HG03045 (cell line): Measurements from ENCODE around the gene TNS4.

Experiments
- ATAC-seq: cut with Tn5 transposase; IDR thresholded peaks from one replicate; pipeline ENCODE4 v1.9.1; 2021; ENCODE audit warnings: mild to moderate bottlenecking, moderate library complexity; ENCODE audit not compliant: unreplicated experiment

The TNS4 gene

GRCh38 chr17:40442392-40443195, 58.8 kb downstream of the TNS4 start:
- no peak for ATAC-seq

DNA sequence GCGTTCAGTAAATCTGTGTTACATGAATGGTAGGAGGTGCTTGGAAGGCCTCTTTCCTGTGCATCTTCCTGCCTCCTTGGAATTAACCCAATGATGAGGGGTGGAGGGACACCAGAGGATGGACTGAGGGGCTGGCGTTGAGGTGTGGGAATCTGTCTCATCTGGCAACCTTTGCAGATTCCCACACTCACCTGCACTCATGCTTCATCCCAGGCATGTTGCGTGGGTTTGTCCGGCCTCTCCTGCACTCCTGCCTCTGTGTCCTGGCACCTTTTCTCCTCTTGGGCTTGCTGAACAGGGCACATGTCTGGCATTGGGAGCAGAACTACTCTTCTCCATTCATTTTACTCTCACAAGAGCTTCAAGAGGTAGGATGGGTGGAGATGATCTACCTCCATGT, 61.3 kb downstream of the TNS4 start:
- ATAC-seq = no peak

GRCh38 chr17:40437095-40437732, 64.2 kb downstream of the TNS4 start:
- no peak for ATAC-seq

DNA sequence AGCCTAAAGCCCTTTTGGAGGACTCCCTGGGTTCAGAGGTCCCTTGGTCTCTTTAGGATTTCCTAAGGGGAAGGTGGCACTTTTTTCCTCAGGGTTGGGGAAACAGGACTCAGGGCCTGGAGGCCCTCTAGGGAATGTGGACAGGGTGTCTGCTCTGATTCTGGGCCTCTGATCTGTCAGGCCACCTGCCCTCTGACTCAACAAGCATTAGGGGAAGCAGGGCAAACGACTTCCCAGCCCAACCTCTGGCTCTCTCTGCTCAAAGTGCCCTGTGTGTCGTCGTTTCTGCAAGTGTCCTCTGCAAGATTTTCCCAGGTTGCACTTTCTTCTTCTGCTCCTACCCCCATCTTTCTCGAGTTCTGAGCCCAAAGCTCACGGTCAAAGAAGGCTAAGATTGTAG, 64.8 kb downstream of the TNS4 start:
- ATAC-seq = no peak

DNA sequence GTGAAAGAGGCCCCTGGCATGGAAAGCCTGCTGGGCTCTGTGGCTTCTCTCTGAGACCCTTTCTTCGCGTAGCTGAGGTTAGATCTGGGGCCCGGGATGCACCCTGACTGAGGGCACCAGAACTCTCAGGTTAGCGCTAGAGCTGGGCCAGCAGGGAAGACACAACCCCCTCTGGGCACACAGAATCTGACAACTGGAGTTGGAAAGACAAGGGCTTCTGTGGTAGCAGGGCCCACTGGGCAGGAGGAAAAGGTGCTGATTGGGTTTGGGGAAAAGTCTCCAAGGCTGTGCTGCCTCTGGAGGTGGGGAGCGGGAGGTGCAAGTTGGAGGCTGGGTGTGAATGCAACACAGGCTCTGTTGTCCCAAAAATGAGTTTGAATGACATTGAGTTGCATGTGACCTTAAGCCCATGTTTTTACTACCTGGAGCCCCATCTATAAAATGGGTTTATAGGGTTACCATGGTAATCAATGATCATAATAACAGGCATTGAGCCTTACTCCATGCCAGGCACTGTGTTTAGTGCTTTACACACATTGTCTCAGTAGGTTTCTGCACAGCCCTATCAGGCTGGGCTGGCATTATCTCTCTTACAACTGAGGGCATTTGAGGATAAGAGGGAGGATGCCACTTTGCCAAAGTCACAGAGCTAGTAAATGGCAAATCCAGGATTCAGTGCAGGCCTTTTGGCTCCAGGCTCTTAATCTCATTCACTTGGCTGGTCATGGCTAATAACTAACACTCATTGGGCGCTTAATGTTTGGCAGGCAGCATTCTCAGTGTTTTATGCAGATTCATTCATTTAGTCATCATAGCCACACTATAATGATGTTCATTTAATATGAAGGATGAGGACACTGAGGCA, 67.6 kb downstream of the TNS4 start:
- ATAC-seq = no peak

GRCh38 chr17:40432864-40433528, 68.4 kb downstream of the TNS4 start:
- ATAC-seq = no peak

DNA sequence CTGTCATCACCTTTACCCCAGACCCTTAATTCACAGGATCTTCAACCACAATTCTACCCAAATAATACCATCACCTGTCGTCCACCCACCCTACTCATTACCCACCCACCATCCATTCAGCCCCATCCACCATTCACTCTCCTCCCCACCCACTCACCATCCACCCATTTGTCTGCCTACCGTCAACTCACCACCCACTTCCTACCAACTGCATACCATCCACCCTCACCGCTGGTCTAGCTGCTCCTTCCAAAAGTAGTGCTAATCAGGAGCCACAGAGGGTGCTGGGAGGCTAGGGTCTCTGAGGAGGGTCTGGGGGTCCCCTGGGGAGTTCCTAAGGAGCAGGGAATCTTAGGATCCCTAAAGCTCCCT, 70.2 kb downstream of the TNS4 start:
- ATAC-seq = no peak

DNA sequence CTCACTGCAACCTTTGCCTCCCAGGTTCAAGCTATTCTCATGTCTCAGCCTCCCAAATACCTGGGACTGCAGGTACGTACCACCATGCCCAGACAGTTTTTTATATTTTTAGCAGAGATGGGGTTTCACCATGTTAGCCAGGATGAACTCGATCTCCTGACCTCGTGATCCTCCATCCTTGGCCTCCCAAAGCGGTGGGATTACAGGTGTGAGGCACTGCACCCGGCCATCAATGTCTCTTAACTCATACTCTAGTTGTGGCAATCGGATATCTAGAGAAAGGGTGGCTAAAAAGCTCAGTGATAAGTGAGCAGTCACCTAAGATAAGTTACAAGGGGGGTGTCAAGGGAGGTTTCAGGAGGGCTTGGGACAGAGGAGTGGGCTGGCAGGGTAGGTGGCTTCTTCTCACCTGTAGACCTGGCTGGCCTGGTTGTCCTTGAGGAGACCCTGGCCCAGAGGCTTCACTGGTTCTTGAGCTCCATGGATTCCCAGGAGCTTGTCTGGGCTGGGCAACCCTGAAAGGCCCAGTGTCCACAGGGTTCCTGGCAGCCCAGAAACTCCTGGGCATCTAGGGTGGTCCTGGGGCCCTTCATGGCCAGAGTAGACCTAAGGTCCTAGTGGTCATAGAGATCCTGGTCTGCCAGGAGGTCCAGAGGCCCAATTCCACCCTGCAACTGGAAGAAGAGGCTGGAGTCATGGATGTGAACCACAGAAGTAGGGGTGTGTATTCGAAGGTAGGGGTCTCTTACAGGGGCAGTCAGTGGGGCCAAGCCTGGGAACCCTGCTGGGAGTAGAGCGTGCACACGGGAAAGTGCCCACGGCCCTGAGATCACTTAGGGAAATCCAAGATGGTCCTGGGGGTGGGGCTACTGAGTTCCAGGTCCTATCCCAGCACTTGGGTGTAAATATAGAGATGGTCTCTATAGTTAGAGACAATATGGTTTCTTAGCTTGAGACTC, 70.9 kb downstream of the TNS4 start:
- no peak for ATAC-seq

GRCh38 chr17:40427002-40427491, 74.4 kb downstream of the TNS4 start:
- no peak for ATAC-seq
